Lung microvascular endothelial cell (primary cell): ENCODE data around the gene SLC19A1. TPM values are rescaled to one million over a fixed set of nuclear protein-coding genes. Genes with fewer than 3 reads are reported as not detected.

Source experiments
- DNase-seq, 2 donors: peaks; one replicate each; pipeline versions ENCODE4 v3.0.0 to v3.0.0-alpha.2; 2010; ENCODE audit warnings: low read depth in 2 of 2
- total RNA-seq: library from RNA; depleted of rRNA; stranded (reverse); fragments of >200 nt; gene quantifications from 2 replicates; pipeline ENCODE4 v1.2.1, GENCODE V29; 2014

SLC19A1 gene
- total RNA-seq, 1 donor from 2014 or later, result 5.2 TPM

DNA sequence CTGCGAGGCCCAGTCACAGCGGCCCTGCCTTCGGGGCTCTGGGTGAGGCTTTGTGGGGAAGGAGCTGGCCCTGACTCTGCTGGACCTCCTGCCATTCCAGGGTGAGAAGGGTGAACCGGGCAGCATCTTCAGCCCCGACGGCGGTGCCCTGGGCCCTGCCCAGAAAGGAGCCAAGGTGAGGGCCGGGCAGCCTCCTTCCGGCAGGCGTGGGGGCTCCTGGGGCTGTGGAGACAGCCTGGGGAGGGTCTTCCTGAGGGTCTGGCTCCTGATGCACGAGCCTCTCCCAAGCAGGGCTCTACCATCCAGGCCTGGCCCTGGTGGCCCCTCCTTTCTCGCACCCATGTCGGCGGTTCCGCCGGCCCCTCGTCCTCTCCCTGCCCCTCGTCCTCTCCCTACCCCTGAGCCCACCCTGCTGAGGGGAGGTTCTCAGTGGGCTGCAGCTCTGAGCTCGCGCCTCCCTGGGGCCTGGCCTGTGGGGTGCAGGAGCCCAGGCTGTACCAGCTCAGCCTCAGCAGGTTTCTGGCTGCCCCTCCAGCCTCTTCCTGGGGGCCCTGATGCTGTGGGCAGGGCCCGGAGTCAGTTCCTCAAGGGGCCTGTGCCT, 48.7 kb downstream of the SLC19A1 start:
- DNase-seq, result no peak

DNA sequence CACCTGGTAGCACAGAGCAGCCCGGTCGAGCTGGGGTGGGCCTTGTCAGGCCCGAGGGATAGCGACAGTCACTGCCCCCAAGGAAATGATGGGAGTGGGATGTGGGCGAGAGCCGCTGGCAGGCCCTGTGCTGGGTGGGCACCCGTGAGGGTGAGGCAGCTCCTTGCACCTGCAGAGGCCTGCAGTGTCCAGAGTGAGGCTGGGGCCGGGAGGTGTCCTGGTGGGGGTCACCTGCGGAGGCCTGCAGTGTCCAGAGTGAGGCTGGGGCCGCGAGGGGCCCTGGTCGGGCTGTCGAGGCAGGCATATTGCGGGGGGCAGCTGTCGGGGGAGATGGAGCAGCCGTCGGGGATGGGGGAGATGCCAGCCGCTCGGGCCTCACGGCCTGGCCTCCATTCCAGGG, 49.5 kb downstream of the SLC19A1 start:
- no peak for DNase-seq

DNA sequence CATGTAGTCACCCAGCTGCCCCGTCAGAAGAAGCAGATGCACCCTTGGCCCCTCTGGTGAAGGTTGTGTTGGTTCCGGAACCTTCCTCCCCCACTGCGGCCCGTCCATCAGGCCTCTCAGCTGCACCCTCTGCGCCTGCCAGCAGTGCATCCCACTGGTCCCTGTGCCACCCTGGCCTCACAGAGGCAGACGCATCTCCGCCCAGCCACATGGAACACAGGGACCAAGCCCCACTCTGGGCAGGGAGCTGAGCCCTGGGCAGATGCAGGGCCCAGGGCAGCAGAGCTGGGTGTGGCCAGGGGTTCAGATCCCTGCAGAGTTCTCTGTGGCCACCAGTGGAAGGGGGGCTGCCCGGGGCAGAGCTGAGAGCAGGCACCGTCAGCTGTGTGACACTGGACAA, 50.6 kb downstream of the SLC19A1 start:
- DNase-seq, result no peak

DNA sequence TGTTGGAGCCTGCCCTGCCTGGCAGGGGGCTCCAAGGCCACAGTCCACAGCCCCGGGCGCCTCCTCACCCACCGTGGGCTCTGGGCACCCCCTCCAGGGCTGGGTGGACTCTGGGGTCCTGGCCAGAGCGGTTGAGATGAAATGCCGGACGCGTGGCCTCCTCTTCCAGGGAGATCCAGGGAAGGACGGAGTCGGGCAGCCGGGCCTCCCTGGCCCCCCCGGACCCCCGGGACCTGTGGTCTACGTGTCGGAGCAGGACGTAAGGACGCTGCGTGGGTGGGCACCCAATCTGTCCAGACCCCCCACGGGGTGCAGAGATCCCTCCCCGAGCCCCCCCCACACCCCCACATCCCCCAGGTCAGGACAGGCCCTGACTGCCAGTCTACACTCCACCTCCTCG, 51.2 kb downstream of the SLC19A1 start:
- no peak for DNase-seq

DNA sequence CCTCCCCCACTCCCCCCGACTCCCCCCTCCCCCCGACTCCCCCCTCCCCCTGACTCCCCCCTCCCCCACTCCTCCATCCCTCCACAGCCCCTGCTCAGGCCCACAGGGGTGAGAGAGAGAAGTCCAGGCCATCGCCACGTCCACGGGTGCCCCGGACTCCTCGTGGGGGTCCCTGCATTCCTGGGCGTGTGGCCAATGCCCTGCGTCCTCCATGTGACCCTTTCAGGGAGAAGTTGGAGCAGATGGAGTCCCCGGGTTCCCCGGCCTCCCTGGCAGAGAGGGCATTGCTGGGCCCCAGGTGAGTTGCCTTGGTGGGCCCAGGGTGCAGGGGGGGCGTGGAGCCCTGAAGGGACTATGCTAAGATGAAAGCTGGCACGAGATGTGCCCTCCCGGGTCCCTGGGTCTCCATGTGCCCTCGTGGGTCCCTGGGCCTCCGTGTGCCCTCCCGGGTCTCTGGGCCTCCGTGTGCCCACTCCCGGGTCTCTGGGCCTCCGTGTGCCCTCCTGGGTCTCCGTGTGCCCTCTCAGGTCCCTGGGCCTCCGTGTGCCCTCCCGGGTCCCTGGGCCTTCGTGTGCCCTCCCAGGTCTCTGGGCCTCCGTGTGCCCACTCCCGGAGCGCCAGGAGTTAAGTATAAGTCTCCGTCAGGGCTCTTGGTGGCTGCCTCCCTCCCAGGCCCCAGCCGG, 52.0 kb downstream of the SLC19A1 start:
- DNase-seq, result no peak

DNA sequence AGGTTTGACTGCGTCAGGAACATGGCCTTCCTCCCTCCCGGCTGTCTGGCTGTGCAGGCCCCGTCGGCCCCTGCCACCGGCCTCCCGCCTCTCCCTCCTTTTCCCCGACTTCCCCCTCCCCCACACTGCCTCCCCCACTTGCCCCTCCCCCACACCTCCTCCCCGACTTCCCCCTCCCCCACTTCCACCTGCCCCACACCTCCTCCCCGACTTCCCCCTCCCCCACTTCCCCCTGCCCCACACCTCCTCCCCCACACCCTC, 52.6 kb downstream of the SLC19A1 start:
- no peak for DNase-seq

DNA sequence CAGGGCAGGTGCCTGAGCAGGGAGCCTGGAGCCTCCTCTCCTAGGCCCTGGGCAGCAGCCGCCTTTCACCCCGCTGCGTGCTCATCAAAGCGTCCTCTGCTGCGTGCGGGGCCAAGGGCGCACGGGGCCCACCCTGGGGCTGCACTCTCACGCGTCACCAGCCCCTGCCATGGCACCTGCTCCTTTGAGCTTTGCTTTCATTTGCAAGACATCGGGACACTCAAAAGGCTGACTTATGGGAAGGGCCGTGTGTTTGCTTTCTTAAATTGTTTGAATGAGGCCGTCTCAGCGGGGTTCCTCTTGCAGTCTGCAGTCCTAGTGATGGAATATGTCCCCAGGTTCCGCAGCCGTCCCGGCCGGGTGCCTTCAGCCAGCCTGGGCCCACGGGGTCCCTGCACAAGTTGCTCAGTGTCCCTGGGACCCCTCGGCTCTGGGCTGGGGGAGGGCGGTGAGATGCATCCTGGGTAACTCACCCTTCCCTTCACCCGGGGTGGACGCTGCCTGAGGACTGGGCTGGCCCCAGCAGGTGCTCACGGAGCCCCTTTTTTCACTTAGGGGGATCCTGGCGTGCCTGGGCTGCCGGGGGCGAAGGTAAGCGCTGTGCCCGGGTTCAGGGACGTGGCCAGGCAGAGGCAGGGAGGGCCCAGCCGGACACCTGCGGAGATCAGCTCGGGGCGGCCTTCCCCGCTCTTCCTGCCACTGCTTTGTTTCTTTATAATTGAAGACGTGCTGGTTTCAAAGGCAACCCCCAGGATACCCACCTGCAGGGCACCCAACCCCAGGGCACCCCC, 53.1 kb downstream of the SLC19A1 start:
- no peak for DNase-seq

DNA sequence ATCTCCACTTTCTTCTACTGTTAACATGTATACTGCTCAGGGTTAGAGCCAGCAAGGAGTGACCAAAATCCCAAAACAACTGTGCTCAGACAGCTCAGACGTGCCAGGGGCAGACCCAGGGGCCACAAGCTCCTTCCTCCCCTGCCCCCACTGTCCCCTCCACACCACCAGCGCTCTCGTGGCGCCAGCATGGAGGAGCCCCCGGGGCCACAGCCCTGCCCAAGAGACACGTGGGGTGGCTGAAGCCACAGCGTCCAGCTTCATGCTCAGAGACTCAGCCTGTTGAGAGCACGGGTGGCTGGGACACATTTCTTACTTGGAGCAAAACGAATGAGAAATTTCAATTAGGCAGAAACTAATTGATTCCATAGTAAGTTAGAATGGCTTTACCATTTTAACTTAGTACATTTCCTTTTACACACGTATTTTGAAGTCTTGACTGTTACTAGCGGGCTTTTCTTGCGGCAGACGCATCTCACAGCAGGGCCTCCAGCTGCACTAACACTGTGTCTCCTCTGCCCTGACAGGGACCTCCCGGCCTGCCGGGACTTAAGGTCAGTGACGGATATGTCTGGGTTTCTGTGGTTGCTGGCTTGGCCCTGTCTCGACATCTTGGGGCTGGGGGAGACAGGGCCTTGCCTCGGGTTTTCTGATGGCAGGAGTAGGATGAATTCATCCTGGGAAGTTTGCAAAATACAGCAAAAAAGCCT, 54.2 kb downstream of the SLC19A1 start:
- DNase-seq, result no peak

DNA sequence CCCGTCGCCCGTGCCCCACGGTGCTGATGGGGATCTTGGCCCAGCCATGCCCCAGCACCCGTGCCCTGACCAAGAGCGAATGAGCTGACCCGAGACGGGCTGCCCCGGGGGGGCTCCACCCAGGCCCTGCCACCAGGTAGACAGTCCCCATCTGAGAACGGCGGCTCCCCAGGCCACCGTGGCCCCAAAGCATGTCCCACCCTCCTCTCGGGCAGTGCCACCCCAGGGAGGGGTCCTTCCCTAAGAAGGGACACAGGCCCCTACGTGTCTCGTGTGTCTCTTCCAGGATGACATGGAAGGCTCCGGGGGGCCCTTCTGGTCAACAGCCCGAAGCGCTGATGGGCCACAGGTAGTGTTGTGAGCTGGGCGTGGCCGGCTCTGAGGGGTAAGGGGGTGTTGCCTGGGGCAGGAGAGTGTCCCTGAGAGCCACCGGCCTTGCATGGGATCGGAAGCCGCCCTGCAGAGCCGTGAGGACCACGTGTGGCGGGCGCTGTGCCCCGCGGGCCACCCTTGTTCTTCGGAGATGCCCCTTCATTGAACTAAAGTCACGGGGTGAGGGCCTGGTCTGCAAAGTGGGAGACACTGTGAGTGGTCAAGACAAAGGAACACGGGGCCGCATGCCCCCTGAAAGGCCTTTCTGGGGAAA, 55.0 kb downstream of the SLC19A1 start:
- no peak for DNase-seq

DNA sequence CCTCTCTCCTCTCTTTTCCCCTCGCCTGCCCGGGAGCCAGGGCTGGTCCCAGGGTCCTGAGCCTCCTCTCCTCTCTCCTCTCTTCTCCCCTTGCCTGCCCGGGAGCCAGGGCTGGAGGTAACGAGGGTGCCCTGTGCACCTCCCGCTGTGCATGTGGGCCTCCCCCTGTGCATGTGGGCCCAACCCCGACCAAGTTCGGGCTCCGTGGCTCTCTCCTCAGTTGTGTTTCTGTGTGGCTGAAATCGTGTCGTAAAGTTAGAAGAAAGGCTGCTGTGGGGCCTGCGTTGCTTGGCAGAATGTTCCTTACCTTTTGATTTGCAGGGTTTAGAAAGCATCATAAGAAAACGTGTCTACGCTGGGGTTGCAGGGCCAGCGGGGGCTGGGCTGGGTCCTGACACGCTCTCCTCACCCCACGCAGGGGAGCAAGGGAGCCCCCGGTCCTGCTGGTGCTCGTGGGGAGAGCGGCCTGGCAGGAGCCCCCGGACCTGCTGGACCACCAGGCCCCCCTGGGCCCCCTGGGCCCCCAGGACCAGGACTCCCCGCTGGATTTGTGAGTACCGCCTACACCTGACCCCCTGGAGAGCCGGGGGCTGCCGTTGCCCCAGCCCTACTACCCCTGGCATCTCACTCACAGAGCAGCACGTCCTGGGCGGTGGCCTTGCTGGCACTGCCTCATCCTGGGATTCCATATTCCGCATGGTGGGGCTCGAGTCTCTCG, 55.6 kb downstream of the SLC19A1 start:
- no peak for DNase-seq

DNA sequence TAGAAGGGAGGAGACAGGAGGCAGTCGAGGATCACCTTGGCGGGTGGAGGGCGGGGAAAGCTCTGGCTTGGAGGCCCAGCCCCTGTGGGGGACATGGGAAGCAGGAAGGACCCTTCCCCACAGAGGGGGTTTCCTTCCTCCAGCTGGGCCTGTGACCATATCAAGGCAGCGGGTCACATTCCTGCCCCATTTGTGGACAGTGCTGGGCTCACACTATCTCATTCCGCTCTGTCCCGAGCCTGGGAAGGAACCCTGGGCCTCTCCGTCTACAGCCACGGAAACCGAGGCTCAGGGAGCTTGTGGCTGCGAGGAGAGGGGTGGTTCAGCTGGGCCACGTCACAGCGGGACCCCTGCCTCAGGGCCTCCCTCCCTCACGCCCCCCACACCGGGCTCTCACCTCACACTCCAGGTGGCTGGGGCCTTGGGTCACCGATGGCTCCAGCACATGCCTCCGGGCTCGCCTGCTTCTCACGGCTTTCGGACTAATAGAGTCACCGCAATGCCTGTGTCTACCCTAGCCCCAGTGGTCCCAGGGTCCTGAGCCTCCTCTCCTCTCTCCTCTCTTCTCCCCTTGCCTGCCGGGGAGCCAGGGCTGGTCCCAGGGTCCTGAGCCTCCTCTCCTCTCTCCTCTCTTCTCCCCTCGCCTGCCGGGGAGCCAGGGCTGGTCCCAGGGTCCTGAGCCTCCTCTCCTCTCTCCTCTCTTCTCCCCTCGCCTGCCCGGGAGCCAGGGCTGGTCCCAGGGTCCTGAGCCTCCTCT, 56.4 kb downstream of the SLC19A1 start:
- no peak for DNase-seq

DNA sequence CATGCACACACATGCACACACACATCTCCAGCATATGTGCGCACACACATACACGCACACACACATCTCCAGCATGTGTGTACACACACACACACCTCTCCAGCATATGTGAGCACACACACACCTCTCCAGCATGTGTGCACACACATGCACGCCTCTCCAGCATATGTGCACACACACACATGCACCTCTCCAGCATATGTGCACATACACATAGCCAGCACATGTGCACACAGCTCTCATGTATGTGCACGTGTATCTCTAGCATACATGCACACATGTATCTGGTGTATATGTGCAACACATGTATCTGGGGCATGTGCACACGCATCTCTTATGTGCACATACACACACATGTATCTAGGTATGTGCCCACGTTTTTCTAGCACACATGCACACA, 57.9 kb downstream of the SLC19A1 start:
- no peak for DNase-seq

DNA sequence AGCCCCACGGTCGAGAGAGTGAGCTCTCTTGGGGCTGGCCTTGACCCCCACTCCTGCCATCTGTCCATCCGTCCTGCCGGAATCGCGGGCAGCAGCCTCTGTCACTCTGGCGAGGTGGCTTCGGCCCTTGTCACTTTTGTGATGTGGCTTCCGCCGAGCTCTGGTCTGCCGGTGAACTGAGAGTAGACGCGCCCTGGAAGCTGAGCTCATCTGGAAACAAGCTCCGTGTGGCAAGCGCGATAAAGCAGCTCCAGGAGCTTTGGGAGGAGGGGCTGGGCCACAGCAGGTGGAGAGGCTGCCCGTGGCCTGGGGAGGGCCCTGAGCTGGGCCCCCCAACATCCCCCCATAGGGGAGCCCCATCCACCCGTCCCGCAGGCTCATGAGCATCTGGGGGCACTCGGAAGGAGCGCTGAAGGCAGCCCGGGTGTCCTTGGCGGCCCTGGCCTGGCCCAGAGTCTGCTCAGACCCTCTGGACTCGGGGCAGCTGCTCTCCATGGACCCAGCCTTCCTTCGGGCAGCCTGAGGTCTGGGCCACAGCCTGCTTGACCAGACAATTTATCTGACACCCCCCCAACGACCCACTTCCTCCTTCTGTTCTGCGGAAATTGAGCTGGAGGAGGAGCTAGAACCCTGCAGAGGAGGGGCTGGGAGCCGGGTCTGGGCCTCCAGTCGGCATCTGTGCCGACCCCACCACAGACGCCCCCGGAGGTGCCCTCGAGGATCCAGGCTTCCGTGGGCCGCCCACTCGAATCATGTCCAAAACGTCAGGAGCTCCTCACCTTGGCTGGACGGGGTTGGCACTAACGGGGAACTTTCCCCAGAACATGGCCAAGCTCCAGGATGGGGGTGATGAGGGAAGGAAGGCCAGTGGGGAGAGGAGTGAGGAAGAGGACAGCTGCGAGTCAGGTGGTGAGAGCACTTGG, 59.1 kb downstream of the SLC19A1 start:
- no peak for DNase-seq

DNA sequence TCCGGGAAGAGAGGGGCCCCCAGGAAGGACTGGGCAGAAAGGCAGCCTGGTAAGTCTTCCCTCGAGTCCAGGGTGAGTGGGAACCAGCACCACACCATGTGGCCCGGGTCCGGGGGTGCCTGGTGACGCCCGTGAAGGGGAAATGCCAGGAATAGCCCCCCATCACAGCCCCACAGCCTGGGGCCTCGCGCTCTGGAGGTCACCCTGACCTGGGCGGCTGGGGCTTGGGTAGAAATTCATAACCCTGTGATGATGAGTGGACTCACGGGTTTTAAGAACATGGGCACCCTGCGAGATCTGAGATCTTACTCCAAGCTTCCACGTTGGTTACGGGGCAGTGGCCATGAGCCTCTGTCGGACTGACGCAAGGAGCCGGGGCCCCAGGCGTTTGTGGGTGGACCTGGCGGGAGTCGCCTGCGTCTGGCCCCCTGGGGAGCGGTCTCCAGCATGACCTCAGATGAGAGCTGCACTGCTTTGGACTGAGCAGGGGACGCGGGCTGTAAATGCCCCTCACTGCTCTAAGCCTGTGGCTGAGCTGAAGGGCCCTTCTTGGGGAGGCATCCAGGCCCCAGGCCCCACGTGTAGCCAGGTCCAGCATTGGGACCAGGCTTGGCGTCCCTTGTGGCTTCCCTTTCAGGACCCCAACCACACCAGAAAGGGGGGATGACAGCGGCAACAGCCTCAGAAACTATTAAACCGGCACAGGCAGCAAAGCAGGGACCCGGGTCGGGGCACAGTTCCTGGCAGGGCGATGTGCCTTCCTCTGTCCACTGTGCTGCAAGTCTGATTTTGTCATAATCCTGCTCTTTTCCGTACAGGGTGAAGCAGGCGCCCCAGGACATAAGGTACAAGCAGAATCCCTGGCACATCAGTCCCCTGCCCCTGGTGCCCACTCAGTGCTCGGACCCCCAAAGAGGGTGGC, 60.0 kb downstream of the SLC19A1 start:
- DNase-seq, result no peak

DNA sequence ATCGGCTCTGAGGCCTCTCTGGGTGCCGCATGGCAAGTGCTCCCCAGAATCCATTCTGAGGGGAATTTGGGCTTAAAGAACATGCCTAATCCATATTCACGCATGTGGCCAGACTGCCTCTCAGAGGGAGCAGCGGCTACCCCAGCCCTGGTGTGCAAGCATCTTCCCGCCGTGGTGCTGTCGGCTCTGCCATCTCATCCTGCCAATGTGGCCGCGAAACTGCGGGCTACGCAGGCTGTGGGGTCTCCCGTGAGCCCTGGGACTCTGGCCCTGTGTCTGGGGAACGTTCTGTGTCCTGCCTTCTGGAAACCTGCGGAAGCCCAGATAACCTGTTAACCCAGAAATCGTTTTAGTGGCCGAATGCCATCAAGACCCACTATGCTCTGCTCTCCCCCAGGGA, 60.7 kb downstream of the SLC19A1 start:
- DNase-seq, result no peak

DNA sequence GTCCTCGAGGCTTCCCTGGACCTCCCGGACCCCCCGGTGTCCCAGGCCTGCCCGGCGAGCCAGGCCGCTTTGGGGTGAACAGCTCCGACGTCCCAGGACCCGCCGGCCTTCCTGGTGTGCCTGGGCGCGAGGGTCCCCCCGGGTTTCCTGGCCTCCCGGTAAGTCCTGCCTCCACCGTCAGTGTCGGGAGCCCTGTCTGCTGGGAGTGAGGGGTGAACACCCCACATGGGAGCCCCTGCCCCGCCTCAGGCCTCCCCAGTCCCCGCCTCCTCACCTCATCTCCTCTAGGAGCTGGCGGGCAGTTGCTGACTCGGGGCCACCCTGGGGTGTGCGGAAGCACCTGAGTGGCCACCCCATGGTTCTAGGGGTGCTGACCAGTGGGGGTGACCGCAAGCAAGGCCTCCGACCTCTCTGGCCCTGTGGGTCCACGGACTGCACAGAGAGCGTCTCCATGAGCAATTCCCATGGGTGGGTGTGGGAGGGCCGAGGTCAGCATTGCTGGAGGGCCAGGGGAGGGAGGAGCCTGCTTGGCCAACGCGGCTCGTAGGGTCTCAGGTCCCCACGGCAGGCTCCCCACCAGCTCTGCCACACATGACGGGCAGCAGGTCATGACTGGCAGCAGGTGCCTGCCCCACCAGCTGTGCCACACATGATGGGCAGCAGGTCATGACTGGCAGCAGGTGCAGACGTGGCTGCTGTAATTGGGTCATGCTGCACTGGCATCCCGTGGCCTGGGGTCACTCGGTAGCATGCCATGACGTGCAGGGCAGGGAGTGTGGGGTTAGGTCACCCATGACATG, 61.3 kb downstream of the SLC19A1 start:
- no peak for DNase-seq
